Raji (cell line): ENCODE data around the gene SLC35G3.

ENCODE experiments used
- POLR2A ChIP-seq: IDR thresholded peaks from 2 replicates; pipeline ENCODE4 v1.6.1; 2011; ENCODE audit warnings: low read depth, low read length, control low read depth; ENCODE audit not compliant: insufficient read depth

The SLC35G3 gene

DNA sequence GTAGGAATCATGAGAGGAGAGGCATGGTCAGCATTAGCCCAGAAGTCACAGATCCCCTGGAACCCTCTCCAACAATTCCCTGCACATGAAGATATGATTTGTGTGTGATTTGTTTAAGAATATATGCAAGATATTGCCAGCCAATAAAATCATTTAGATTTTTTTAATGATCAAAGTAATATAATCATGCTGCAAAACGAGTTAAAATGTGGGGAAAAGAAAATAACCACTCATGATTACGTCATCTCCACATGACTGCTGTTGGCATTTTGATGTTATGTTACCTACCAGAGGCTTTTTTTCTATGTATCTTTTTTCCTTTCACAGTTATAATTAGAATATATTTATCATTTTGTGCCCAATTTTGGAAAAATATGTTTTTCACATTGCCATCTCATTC lies 22.4 kb downstream of the SLC35G3 start:
- TF ChIP-seq POLR2A, result no peak

DNA sequence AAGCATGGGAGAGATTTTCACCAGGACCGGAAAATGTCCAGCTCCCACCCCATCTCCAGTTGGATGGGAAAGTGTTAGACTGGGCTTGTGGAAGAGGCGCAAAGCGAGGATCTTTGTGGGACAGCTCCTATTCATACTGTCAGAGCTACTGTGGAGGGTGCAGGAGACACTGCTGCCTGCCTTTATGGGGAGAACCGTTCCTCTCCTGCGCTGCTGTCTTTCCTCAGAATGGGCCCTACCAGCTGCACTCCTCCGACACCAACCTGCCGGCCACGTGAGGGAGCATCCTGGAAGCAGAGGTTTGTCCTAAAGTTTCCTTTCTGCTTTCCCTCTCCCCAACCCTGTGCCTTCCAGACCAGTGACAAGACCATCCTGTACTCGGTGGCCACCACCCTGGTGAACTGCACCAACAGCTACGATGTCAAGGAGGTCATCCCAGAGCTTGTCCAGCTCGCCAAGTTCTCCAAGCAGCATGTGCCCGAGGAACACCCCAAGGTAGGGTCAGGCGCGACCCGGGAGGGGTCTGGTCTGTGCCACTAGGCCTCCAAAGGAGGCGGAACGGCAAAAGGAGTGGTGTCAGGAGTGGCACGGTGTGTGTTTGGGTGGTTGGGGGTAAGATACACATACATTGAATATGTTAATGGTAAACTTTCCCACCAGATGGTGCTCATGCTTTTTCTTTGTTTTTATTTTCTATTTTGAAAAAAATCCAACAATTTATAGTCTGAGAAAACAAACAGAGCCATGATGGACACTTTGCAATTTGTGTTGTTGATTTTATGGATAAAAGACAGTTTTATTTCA lies 23.0 kb downstream of the SLC35G3 start:
- no peak for TF ChIP-seq POLR2A

DNA sequence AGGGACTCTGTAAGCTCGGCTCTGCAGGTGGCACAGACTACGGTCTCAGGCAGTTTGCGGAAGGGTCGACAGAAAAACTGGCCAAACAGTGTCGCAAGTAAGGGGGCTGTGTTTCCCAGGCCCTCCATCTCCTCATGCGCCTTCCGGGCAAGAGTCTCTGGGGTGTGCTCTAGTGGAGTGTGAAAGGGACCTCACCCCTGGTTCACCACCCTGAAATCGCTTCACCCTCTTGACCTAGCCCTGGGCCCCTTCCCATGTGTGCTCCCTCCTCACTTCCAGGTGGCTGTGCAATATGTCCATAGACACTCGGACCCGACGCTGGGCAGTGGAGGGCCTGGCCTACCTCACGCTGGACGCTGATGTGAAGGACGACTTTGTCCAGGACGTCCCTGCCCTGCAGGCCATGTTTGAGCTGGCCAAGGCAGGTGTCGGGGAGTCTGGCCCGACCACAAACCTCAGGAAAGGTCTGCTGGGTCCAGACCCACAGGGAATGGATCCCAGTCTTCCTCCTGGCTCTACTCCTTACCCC lies 24.3 kb downstream of the SLC35G3 start:
- TF ChIP-seq POLR2A, result no peak

DNA sequence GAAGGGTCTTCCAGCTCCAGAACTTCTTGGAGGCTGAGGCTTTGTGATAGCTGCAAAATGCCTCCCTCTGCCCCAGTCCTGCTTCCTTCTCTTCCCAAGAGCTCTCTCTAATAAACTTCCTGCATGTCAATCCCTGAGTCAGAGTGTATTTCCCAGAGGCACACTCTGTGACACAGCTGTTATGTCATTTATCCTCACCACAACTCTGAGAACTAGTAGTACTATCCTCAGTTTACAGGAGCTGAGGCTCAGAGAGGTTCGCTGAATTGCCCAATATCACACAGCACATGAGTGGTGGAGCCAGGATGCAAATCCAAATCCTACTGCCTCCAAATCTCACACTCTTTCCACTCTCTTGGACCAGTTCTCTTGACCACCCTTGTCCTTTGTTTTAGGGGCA lies 26.5 kb downstream of the SLC35G3 start:
- no peak for TF ChIP-seq POLR2A

DNA sequence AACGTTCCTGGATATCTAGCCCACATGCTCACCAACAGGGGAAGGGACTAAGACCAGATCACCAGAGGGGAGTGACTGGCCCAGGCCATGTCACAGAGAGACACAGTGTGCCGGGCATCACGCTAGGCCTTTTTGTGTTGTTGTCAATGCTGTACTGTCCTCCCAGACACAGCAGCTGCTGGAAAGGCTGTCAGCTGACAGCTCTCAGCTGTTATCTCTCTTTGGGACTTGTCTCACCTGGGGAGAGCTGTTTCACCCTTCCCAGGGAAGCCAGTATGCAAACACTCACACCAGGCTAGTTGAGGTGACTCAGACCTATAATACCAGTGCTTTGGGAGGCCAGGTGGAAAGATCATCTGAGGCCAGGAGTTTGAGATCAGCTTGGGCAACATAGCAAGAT lies 27.1 kb downstream of the SLC35G3 start:
- no peak for TF ChIP-seq POLR2A

DNA sequence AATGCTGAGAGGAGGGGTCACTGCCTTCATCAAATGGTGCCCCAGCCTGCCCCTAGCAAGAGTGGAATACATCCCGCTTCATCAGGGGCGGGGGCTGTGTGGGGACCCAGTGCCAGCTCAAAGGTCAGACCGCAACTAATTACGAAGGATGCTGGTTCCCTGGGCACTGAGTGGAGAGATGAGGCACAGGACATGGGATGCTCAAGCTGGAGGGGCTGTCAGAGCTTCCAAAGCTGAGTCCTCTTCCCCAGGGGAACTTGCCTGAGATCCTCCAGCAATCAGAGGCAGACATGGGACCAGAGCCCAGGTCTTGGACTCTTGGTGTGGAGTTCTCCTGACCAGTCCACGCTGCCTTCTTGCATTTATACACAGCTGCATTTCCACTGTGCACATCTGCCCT lies 27.7 kb downstream of the SLC35G3 start:
- no peak for TF ChIP-seq POLR2A

DNA sequence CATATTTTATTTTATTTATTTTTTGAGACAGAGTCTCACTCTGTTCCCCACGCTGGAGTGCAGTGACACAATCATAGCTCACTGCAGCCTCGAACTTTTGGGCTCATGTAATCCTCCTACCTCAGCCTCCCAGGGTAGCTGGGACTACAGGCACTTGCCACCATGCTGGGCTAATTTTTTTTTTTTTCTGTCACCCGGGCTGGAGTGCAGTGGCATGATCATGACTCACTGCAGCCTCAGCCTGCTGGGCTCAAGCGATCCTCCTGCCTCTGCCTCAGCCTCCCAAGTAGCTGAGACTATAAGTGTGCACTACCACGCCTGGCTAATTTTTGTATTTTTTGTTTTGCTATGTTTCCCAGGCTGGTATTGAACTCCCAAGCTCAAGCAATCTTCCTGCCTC lies 29.5 kb downstream of the SLC35G3 start:
- TF ChIP-seq POLR2A, result no peak

DNA sequence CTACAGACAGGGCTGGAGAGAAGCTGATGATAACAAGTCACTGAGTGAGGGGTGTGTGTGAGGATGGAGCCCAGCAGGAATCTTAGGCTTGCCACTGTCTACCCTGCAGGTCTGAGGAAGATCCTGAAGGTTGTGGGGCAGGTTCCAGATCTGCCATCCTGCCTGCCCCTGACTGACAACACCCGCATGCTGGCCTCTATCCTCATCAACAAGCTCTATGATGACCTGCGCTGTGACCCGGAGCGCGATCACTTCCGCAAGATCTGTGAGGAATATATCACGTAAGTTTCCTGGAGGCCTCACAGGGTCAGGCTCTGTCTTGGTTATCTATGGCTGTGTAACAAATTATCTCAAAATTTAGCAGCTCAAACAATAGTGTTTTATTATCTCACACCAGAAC lies 30.3 kb downstream of the SLC35G3 start:
- no peak for TF ChIP-seq POLR2A

DNA sequence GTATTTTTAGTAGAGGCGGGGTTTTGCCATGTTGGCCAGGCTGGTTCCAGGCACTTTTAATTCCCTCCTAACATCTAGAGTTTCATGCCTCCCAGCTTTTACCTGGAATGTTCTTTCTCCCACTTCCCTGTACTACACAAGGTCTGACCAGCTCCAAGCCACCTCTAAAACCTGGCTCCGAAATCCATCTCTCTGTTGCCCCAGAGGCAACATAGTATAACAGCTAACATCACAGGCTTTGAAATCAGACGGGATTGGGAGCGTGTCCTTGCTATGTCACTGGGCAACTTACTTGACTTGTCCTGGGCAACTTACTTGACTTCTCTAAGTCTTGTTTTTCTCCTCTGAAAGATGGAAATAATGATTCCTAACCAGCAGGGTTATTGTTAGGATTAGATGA lies 31.4 kb downstream of the SLC35G3 start:
- no peak for TF ChIP-seq POLR2A

DNA sequence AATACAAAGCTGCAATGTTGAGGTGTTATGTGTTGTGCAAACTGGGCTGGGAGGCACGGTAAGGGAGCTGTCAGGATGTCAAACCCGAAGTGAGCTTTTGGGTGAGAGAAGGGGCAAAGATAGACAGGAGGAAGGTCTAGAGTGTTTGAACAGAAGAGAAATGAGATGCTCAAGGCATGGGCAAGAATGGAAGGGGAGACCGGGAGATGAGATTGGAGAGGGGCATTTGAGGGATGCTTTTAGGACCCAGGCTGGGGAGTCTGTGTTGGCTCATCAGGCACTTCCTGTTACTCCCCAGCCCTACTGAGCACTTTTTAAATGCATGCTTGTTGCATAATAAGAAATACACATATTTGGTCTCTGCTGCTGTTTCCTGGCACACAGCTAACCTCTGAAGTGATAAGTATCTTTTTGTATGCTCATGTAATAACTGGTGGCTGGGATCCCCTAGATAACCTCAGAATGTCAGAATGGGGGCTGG lies 32.9 kb downstream of the SLC35G3 start:
- TF ChIP-seq POLR2A, result no peak

DNA sequence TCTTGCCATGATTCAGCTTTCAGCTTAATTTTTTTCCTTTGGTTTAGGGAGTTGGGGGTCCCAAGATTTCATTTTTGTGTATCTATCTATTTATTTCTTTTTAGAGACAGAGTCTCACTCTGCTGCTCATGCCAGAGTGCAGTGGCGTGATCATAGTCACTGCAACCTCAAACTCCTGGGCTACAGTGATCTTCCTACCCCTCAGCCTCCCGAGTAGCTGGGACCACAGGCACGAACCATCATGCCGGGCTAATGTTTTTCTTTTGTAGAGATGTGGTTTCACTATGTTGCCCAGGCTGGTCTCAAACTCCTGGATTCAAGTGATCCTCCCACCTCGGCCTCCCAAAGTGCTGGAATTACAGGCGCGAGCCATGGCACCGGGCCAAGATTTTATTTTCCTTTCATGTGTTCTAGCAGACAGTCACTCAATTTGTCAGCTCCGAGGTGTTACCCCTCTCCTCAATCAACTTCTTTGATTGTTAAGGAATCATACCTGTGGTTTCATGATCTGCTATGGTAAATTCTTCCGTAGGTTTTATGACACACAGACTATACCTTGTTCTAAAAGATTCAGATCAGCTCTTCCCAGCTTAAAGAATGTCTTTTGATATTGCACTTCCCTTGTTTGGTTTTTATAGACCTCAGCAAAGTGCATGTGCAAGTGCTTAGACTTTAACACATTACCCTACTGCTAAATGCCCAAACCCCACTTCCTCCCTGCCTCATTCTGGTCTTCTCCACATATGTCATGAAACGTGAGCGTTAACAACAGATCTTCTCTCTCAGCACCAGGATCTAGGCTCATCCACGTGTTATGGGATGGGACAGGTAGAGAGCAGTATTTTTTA lies 33.6 kb downstream of the SLC35G3 start:
- no peak for TF ChIP-seq POLR2A

DNA sequence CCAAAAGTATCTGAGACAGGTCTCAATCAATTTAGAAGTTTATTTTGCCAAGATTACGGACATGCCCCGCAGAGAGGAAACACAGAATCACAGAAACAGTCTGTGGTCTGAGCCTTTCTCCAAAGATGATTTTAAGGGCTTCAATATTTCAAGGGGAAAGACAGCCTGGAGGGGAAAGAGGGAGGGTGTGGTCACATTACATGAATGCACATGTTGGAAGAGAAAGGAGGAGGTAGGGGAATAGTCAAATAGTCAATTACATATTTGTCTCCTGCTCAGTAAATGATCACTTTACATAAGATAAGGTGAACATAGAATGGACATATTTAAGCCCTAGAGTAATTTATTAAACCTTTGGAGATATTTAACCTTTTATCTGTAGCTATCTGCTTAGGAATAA lies 34.3 kb downstream of the SLC35G3 start:
- TF ChIP-seq POLR2A, result no peak

DNA sequence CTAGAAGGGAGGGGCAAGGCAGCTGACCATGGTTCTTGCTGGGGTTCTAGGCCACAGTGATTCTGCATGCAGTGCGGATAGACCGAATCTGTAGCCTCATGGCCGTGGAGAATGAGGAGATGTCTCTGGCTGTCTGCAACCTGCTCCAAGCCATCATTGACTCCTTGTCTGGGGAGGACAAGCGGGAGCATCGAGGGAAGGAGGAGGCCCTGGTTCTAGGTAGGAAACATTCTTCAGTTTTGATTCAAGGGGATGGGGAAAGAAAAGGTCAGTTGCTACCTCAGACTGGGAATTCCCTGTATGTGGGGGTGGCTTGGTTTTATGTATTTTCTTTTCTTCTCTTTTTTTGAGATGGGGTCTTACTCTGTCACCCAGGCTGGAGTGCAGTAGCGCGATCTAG lies 38.9 kb downstream of the SLC35G3 start:
- TF ChIP-seq POLR2A, result no peak

DNA sequence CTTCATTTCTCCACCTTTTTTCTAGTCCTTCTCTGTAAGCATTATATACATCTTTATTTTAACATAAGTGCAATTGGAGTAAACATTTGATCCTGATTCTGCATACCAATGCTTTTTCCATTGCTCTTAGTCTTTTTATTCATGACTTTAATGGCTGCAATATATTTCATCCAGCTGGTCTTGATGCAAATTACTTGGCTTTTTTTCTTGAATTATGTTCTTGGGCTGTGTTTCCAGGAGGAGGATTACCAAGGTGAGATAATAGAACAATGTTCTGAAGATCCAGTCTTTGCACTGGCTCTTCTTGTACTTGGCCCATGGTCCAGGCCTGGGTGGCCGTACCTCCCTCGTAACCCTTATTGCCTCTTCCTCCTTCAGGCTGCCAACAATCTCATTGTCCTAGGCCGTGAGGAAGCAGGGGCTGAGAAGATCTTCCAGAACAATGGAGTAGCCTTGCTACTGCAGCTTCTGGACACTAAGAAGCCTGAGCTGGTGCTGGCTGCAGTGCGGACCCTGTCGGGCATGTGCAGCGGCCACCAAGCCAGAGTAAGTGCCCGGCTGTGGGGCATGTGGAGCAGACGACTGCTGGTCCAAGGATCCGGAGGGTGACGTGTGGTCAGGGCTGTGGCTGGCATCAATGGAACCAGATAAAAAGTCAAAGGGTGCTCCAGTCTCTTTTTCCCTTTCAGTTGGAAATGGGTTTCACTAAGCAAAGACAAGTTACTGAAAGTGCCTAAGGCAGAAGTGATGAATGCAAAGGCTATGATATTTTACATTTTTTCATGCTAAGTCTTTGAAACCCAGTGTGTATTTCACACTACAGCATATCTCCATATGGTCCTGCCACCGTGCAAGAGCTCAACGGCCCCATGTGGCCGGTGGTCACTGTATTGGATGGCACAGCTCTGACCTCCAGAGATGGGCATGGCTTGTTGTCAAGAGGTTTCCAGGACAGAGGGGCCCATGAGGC lies 39.7 kb downstream of the SLC35G3 start:
- no peak for TF ChIP-seq POLR2A
